HepG2 (cell line): ENCODE data around the gene COX7A1. TPM values are rescaled to one million over a fixed set of nuclear protein-coding genes. Genes with fewer than 3 reads are reported as not detected.
A peak's percentile ranks its signal among the peaks of the same experiment; 100 is the strongest.

Source experiments
- CHCHD3 ChIP-seq: sonication (generic); formaldehyde crosslinking; IDR thresholded peaks from 2 replicates; pipeline ENCODE4 v1.8.0; 2022; ENCODE audit warnings: mild to moderate bottlenecking, missing genetic modification reagents, moderate library complexity
- CHD4 ChIP-seq: fragments of 200-600 bp; sonication (generic); IDR thresholded peaks from 2 replicates; pipeline ENCODE4 v1.7.0; 2017; ENCODE audit warnings: mild to moderate bottlenecking, low read length, borderline replicate concordance
- FOXP1 ChIP-seq, 2 experiments: fragments of 450-650 bp in 1 of 2; IDR thresholded peaks; 2 replicates each; pipeline ENCODE4 v1.6.1; 2017 to 2018; ENCODE audit warnings: antibody characterized with exemption in 1 of 2
- IKZF4 ChIP-seq: sonication (generic); formaldehyde crosslinking; IDR thresholded peaks from 2 replicates; pipeline ENCODE4 v1.5.1; 2020; ENCODE audit warnings: borderline replicate concordance, mild to moderate bottlenecking, low read depth, missing genetic modification reagents; ENCODE audit errors: not compliant biosample characterization
- KDM2A ChIP-seq: sonication (generic); formaldehyde crosslinking; IDR thresholded peaks from 2 replicates; pipeline ENCODE4 v1.4.0; 2020; ENCODE audit warnings: low read depth, missing genetic modification reagents, borderline replicate concordance
- MTERF4 ChIP-seq: sonication (generic); formaldehyde crosslinking; IDR thresholded peaks from 2 replicates; pipeline ENCODE4 v1.8.0; 2023; ENCODE audit warnings: mild to moderate bottlenecking, missing genetic modification reagents
- NFATC3 ChIP-seq: sonication (generic); formaldehyde crosslinking; IDR thresholded peaks from 2 replicates; pipeline ENCODE4 v1.5.1; 2020; ENCODE audit warnings: mild to moderate bottlenecking, missing genetic modification reagents
- NONO ChIP-seq, 2 experiments: fragments of 450-650 bp in 1 of 2; sonication (generic) in 1 of 2; formaldehyde crosslinking in 1 of 2; IDR thresholded peaks in 1 of 2; conservative IDR thresholded peaks in 1 of 2; 2 replicates each; pipeline versions ENCODE4 v1.6.1 to v1.8.0; 2017 to 2022; ENCODE audit warnings: mild to moderate bottlenecking in 1 of 2, missing genetic modification reagents in 1 of 2, moderate library complexity in 1 of 2
- PHF21A ChIP-seq: sonication (generic); formaldehyde crosslinking; IDR thresholded peaks from 2 replicates; pipeline ENCODE4 v1.5.0; 2020; ENCODE audit warnings: mild to moderate bottlenecking, missing genetic modification reagents
- SMC3 ChIP-seq: IDR thresholded peaks from 2 replicates; pipeline ENCODE4 v1.6.1; 2011; ENCODE audit warnings: low read length, improper control_type of control experiment
- SYNCRIP ChIP-seq: fragments of 200-400 bp; formaldehyde crosslinking; IDR thresholded peaks from 2 replicates; pipeline ENCODE4 v1.6.1; 2018; ENCODE audit warnings: mild to moderate bottlenecking, low read depth, low read length; ENCODE audit not compliant: insufficient read depth
- TBX2 ChIP-seq: sonication (generic); formaldehyde crosslinking; IDR thresholded peaks from 2 replicates; pipeline ENCODE4 v1.5.0; 2020; ENCODE audit warnings: missing genetic modification reagents, mild to moderate bottlenecking, borderline replicate concordance
- UBTF ChIP-seq: sonication (generic); formaldehyde crosslinking; IDR thresholded peaks from 2 replicates; pipeline ENCODE4 v1.4.0; 2020; ENCODE audit warnings: mild to moderate bottlenecking, missing genetic modification reagents
- ZBTB42 ChIP-seq: sonication (generic); formaldehyde crosslinking; IDR thresholded peaks from 2 replicates; pipeline ENCODE4 v1.5.0; 2020; ENCODE audit warnings: mild to moderate bottlenecking, missing genetic modification reagents
- ZNF143 ChIP-seq: sonication (generic); formaldehyde crosslinking; IDR thresholded peaks from 2 replicates; pipeline ENCODE4 v1.4.0; 2020; ENCODE audit warnings: missing genetic modification reagents
- ZNF160 ChIP-seq: sonication (generic); formaldehyde crosslinking; IDR thresholded peaks from 2 replicates; pipeline ENCODE4 v1.8.0; 2022; ENCODE audit warnings: mild to moderate bottlenecking, inconsistent platforms, missing genetic modification reagents
- ZNF33B ChIP-seq: sonication (generic); formaldehyde crosslinking; IDR thresholded peaks from 2 replicates; pipeline ENCODE4 v1.5.1; 2020; ENCODE audit warnings: mild to moderate bottlenecking, missing genetic modification reagents
- ZNF343 ChIP-seq: sonication (generic); formaldehyde crosslinking; IDR thresholded peaks from 2 replicates; pipeline ENCODE4 v1.4.0; 2020; ENCODE audit warnings: mild to moderate bottlenecking, missing genetic modification reagents
- ZNF589 ChIP-seq: sonication (generic); formaldehyde crosslinking; conservative IDR thresholded peaks from 2 replicates; pipeline ENCODE4 v1.8.0; 2022; ENCODE audit warnings: mild to moderate bottlenecking, moderate library complexity, missing genetic modification reagents
- ZNF816 ChIP-seq: sonication (generic); formaldehyde crosslinking; IDR thresholded peaks from 2 replicates; pipeline ENCODE4 v1.8.0; 2022; ENCODE audit warnings: missing genetic modification reagents, mild to moderate bottlenecking, borderline replicate concordance
- polyA plus RNA-seq, 8 experiments: library from polyadenylated mRNA; depleted of rRNA in 3 of 8; stranded (reverse) in 7 of 8; unstranded in 1 of 8; fragments of >200 nt; fragmentation: Illumina TruSeq in 4 of 8; extraction: Trizol in 4 of 8; gene quantifications; 2 replicates each; pipeline versions ENCODE4 v1.2.1 to v1.2.3, GENCODE V29; 2011 to 2016; ENCODE audit warnings: low read depth in 4 of 8, missing spikeins in 1 of 8, mixed read lengths in 1 of 8; ENCODE audit not compliant: insufficient read depth in 1 of 8
- total RNA-seq, 5 experiments: library from RNA; depleted of rRNA; stranded (reverse); fragments of >200 nt; fragmentation: Illumina TruSeq; extraction: Trizol; gene quantifications; 2 replicates each; pipeline ENCODE4 v1.2.3, GENCODE V29; 2016; ENCODE audit warnings: low read depth in 1 of 5
- TF ChIP-seq, protein P1 (sequence below): IDR thresholded peaks from 2 replicates; pipeline ENCODE4 v1.6.1; 2012; ENCODE audit warnings: low read depth, low read length, improper control_type of control experiment
- TF ChIP-seq, protein P2 (sequence below): sonication (generic); formaldehyde crosslinking; IDR thresholded peaks from 2 replicates; pipeline ENCODE4 v1.4.0; 2020; ENCODE audit warnings: mild to moderate bottlenecking, missing genetic modification reagents
- TF ChIP-seq, protein P3 (sequence below): sonication (generic); formaldehyde crosslinking; IDR thresholded peaks from 2 replicates; pipeline ENCODE4 v1.5.1; 2020; ENCODE audit warnings: missing genetic modification reagents, mild to moderate bottlenecking, borderline replicate concordance

Gene COX7A1
- total and polyA plus RNA-seq, 2 of the 13 experiments (the other 11 are each of a cell fraction or from before 2014, with no cell fraction given) = not detected

- TF ChIP-seq KDM2A (CRISPR knock-in tag) (peak; percentile 92), SYNCRIP (no peak), CHCHD3 (CRISPR knock-in tag) (peak; percentile 89), NFATC3 (peak; percentile 49; the same call in 1 of the 2 replicates), ZNF343 (CRISPR knock-in tag) (peak; percentile 93), UBTF (CRISPR knock-in tag) (peak; percentile 51; the same call in 1 of the 2 replicates), TBX2 (CRISPR knock-in tag) (peak; percentile 57; the same call in 1 of the 2 replicates), ZNF816 (CRISPR knock-in tag) (no peak; the same call in 1 of the 2 replicates), SMC3 (no peak), CHD4 (no peak), ZNF160 (CRISPR knock-in tag) (0 out of 2 replicates have a peak, but pooled peaks have one; percentile 76), MTERF4 (peak; percentile 88), ZNF589 (CRISPR knock-in tag) (peak; percentile 87), ZNF33B (CRISPR knock-in tag) (peak; percentile 84; the same call in 1 of the 2 replicates), FOXP1 (IDR thresholded peaks at IDR 0.05) (no peak), FOXP1 (CRISPR knock-in tag; IDR thresholded peaks at IDR 0.05) (no peak), ZNF143 (CRISPR knock-in tag) (peak; percentile 73), NONO (IDR thresholded peaks at IDR 0.05) (no peak), NONO (CRISPR knock-in tag; conservative IDR thresholded peaks at IDR 0.05) (0 out of 2 replicates have a peak, but pooled peaks have one; percentile 50), PHF21A (CRISPR knock-in tag) (peak; percentile 76; the same call in 1 of the 2 replicates), IKZF4 (peak; percentile 85), ZBTB42 (no peak)
- TF ChIP-seq, protein P1, sequence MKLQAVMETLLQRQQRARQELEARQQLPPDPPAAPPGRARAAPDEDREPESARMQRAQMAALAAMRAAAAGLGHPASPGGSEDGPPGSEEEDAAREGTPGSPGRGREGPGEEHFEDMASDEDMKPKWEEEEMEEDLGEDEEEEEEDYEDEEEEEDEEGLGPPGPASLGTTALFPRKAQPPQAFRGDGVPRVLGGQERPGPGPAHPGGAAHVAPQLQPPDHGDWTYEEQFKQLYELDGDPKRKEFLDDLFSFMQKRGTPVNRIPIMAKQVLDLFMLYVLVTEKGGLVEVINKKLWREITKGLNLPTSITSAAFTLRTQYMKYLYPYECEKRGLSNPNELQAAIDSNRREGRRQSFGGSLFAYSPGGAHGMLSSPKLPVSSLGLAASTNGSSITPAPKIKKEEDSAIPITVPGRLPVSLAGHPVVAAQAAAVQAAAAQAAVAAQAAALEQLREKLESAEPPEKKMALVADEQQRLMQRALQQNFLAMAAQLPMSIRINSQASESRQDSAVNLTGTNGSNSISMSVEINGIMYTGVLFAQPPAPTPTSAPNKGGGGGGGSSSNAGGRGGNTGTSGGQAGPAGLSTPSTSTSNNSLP = no peak
- TF ChIP-seq, protein P2, sequence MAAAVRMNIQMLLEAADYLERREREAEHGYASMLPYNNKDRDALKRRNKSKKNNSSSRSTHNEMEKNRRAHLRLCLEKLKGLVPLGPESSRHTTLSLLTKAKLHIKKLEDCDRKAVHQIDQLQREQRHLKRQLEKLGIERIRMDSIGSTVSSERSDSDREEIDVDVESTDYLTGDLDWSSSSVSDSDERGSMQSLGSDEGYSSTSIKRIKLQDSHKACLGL (CRISPR knock-in tag) = peak; percentile 97
- TF ChIP-seq, protein P3, sequence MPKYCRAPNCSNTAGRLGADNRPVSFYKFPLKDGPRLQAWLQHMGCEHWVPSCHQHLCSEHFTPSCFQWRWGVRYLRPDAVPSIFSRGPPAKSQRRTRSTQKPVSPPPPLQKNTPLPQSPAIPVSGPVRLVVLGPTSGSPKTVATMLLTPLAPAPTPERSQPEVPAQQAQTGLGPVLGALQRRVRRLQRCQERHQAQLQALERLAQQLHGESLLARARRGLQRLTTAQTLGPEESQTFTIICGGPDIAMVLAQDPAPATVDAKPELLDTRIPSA (CRISPR knock-in tag) = no peak
Measured at GRCh38 chr19:36114721-36115452, 37.4 kb downstream of the COX7A1 start, which contains the start of gene POLR2I (continued).
